Measurements from ENCODE around the gene CDK18.

Gene CDK18

GRCh38 chr1:205545001-205545919 is 40.8 kb downstream of the CDK18 start:
- Histone ChIP-seq H3K36me3 (replicated peaks; ENCODE audit: low read depth, low read length) (no peaks in the 10 kb centered on the region), H3K27ac (ENCODE audit: low read length) (no peak overlapping the region), H3K4me3 (ENCODE audit: low read length) (no peak overlapping the region), H3K4me1 (ENCODE audit: low read length) (peaks cover 8% of the 10 kb centered on the region; the same call in 1 of the 2 replicates), H3K9ac (ENCODE audit: low read length) (no peak overlapping the region), H3K4me2 (ENCODE audit: low read length) (no peak overlapping the region), H4K20me1 (ENCODE audit: insufficient read depth, low read length) (no peaks in the 10 kb centered on the region), H3K27me3 (ENCODE audit: low read depth, low read length) (peaks cover 57% of the 10 kb centered on the region), H2AFZ (ENCODE audit: low read depth, low read length) (no peak overlapping the region), H3K9me3 (ENCODE audit: insufficient read depth, low read length) (no peaks in the 10 kb centered on the region), H3K79me2 (ENCODE audit: low read length) (no peaks in the 10 kb centered on the region)
- TF ChIP-seq, protein P1, sequence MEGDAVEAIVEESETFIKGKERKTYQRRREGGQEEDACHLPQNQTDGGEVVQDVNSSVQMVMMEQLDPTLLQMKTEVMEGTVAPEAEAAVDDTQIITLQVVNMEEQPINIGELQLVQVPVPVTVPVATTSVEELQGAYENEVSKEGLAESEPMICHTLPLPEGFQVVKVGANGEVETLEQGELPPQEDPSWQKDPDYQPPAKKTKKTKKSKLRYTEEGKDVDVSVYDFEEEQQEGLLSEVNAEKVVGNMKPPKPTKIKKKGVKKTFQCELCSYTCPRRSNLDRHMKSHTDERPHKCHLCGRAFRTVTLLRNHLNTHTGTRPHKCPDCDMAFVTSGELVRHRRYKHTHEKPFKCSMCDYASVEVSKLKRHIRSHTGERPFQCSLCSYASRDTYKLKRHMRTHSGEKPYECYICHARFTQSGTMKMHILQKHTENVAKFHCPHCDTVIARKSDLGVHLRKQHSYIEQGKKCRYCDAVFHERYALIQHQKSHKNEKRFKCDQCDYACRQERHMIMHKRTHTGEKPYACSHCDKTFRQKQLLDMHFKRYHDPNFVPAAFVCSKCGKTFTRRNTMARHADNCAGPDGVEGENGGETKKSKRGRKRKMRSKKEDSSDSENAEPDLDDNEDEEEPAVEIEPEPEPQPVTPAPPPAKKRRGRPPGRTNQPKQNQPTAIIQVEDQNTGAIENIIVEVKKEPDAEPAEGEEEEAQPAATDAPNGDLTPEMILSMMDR (IDR thresholded peaks at IDR 0.05; ENCODE audit: low read depth, low read length): no peak
- no peak for TF ChIP-seq EZH2phosphoT487 (IDR thresholded peaks at IDR 0.05; ENCODE audit: low read depth)

DNA sequence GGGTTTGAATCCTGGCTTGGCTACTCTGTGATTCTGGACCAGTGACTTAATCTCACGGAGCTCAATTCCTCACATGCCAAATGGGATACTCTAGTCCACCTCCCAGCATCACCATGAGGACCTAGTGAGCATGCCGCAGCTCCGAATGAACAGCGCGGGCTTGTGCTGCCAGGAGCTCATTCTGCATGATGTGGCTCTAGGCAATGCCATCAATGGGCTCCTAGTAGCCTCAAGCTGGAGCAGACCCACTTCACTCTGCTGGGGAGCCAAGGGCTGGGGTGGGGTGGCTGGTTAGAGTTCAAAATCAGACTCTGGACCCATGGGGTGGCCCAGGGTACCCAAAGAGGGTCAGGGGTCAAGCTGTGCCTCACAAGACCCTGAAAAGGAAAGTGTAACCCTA is 41.5 kb downstream of the CDK18 start:
- Histone ChIP-seq H3K9ac (ENCODE audit: low read length) (no peak overlapping the region), H3K9me3 (ENCODE audit: insufficient read depth, low read length) (no peaks in the 10 kb centered on the region), H2AFZ (ENCODE audit: low read depth, low read length) (no peak overlapping the region), H3K36me3 (replicated peaks; ENCODE audit: low read depth, low read length) (no peaks in the 10 kb centered on the region), H3K4me3 (ENCODE audit: low read length) (no peak overlapping the region), H3K4me2 (ENCODE audit: low read length) (no peak overlapping the region), H4K20me1 (ENCODE audit: insufficient read depth, low read length) (no peaks in the 10 kb centered on the region), H3K79me2 (ENCODE audit: low read length) (no peaks in the 10 kb centered on the region), H3K4me1 (ENCODE audit: low read length) (peaks cover 8% of the 10 kb centered on the region; the same call in 1 of the 2 replicates), H3K27me3 (ENCODE audit: low read depth, low read length) (peaks cover 57% of the 10 kb centered on the region), H3K27ac (ENCODE audit: low read length) (no peak overlapping the region)
- TF ChIP-seq, protein P1 (IDR thresholded peaks at IDR 0.05; ENCODE audit: low read depth, low read length): no peak
- TF ChIP-seq EZH2phosphoT487 (IDR thresholded peaks at IDR 0.05; ENCODE audit: low read depth): no peak

- H3K4me2 ChIP-seq (ENCODE audit: low read length): no peak overlapping the region
- no peak overlapping the region for H3K9ac ChIP-seq (ENCODE audit: low read length)
- H3K9me3 ChIP-seq (ENCODE audit: insufficient read depth, low read length): no peaks in the 10 kb centered on the region
- H3K4me3 ChIP-seq (ENCODE audit: low read length): no peak overlapping the region
- H2AFZ ChIP-seq (ENCODE audit: low read depth, low read length): no peak overlapping the region
- H3K79me2 ChIP-seq (ENCODE audit: low read length): no peaks in the 10 kb centered on the region
- H3K36me3 ChIP-seq (replicated peaks; ENCODE audit: low read depth, low read length): no peaks in the 10 kb centered on the region
- no peak overlapping the region for H3K27ac ChIP-seq (ENCODE audit: low read length)
- no peaks in the 10 kb centered on the region for H4K20me1 ChIP-seq (ENCODE audit: insufficient read depth, low read length)
- H3K27me3 ChIP-seq (ENCODE audit: low read depth, low read length): peaks cover 54% of the 10 kb centered on the region
- no peak for TF ChIP-seq EZH2phosphoT487 (IDR thresholded peaks at IDR 0.05; ENCODE audit: low read depth)
- TF ChIP-seq, protein P1 (IDR thresholded peaks at IDR 0.05; ENCODE audit: low read depth, low read length): no peak
- peaks cover 8% of the 10 kb centered on the region; the same call in 1 of the 2 replicates for H3K4me1 ChIP-seq (ENCODE audit: low read length)
Measured at GRCh38 chr1:205546541-205546940, 42.1 kb downstream of the CDK18 start.

- Histone ChIP-seq H3K36me3 (replicated peaks; ENCODE audit: low read depth, low read length) (no peaks in the 10 kb centered on the region), H3K27ac (ENCODE audit: low read length) (no peak overlapping the region), H3K4me1 (ENCODE audit: low read length) (peaks cover 5% of the 10 kb centered on the region; the same call in 1 of the 2 replicates), H3K79me2 (ENCODE audit: low read length) (no peaks in the 10 kb centered on the region), H3K9me3 (ENCODE audit: insufficient read depth, low read length) (no peaks in the 10 kb centered on the region), H3K4me2 (ENCODE audit: low read length) (no peak overlapping the region), H3K27me3 (ENCODE audit: low read depth, low read length) (peaks cover 47% of the 10 kb centered on the region), H3K9ac (ENCODE audit: low read length) (no peak overlapping the region), H3K4me3 (ENCODE audit: low read length) (no peak overlapping the region), H2AFZ (ENCODE audit: low read depth, low read length) (no peak overlapping the region), H4K20me1 (ENCODE audit: insufficient read depth, low read length) (no peaks in the 10 kb centered on the region)
- no peak for TF ChIP-seq EZH2phosphoT487 (IDR thresholded peaks at IDR 0.05; ENCODE audit: low read depth)
- TF ChIP-seq, protein P1 (IDR thresholded peaks at IDR 0.05; ENCODE audit: low read depth, low read length): no peak
Measured at GRCh38 chr1:205547936-205548827, 43.7 kb downstream of the CDK18 start.

Measured in OCI-LY3 (cell line).